ENCODE measurements around the gene ACER3.
"Not testable (repeated sequence)": the region's sequence is repeated elsewhere in the genome, so short reads cannot be mapped to it uniquely, and the experiment has no call there.

The ACER3 gene

GRCh38 chr11:76872959-76873827 lies 12.5 kb downstream of the ACER3 start:
- no peak for DNase-seq (ENCODE audit: low read depth)

GRCh38 chr11:76878014-76878413 lies 17.3 kb downstream of the ACER3 start:
- no peak for DNase-seq (ENCODE audit: low read depth)

DNA sequence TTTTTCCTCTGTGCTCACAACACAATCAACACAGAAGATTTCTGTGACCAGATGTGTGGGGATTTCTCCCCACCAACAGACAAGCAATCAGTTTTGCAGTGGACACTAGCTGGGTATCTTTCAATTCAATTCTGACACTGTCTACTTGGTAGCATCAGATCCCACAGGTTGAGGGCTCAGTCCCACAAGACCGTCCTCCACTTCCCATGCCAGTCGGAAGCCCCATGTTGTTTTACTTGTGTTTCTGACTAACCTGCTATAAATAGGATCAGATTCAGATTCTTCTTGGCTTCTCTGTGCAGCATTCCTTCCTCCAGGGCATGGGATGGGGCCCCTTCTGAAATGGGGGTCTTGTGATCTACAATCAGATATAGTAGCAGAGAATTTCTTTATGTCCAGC lies 19.6 kb downstream of the ACER3 start:
- DNase-seq (ENCODE audit: low read depth) = no peak

DNA sequence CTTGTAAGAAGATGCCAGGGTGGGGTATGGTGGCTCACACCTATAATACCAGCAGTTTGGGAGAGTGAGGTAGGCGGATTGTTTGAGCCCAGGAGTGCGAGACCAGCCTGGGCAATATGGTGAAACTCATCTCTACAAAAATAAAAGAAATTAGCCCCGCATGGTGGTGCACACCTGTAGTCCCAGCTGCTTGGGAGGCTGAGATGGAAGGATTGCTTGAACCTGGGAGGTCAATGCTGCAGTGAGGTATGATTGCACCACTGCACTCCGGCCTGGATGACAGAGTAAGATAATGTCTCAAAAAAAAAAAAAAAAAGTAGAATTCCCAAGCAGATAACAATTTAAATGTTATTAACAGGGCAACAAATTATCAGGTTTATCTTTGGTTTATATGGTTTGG lies 20.2 kb downstream of the ACER3 start:
- no peak for DNase-seq (ENCODE audit: low read depth)

GRCh38 chr11:76885390-76886097 lies 24.8 kb downstream of the ACER3 start:
- DNase-seq (ENCODE audit: low read depth) = no peak

DNA sequence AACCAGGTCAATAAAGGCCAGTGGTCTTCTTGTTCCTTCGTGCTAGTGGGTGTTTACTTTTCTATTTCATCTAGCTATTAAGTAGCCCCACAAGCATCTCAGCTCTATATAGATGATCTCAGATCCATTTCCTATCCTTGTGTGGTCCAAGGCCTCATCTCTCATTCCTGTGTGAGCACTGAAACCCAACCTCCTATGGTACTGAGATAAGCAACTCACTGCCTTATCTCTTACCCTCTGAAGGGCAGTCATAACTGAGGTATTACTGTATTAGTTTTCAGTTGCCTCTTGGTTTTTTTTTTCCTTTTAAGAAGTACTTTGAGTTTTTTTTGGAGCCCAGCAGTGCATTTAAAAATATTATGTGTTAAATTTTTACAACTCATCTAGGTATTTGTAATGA lies 28.3 kb downstream of the ACER3 start:
- no peak for DNase-seq (ENCODE audit: low read depth)

DNA sequence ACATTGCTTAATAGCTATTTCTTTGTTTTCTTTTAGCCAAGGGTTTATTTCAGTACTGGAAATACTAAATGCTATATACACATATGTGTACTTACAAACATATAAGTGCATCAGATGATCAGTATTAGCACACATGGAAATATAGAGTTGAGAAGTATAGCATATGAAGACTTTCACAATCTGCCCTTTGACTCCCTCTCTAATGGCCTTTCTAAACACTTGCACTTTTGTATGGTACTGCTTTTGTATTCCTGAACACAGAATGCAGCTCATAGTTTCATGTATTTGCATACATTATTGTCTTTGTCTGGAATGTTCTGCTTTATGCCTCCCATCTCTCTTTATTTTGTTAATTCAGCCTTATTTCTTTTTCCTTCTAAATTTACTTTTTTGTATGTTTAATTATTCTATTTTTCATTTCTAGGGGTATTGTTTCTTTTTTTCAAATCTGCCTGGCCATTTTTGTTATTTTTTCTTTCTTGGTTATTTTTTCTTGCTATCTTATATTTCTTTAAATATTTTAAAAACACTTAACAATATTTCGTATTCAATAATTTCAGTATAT lies 28.8 kb downstream of the ACER3 start:
- DNase-seq (ENCODE audit: low read depth) = no peak

DNA sequence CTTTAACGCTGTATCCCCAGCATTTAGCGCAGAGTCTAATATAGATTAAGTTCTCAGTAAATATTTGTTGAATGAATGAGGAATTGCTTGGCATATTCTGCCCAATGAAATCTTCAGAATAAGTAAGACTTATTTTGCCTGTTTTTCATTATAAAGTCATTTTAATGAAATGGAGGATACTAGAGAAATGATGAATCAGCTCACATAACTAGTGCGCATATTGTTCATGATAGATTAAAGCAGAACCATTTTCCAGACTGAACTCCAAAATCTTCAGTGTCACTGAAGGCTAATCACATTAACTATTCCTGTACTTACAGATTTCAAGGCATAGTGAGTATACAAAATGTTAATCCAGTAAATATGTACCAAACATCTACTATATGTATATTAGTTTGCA lies 29.6 kb downstream of the ACER3 start:
- no peak for DNase-seq (ENCODE audit: low read depth)

DNA sequence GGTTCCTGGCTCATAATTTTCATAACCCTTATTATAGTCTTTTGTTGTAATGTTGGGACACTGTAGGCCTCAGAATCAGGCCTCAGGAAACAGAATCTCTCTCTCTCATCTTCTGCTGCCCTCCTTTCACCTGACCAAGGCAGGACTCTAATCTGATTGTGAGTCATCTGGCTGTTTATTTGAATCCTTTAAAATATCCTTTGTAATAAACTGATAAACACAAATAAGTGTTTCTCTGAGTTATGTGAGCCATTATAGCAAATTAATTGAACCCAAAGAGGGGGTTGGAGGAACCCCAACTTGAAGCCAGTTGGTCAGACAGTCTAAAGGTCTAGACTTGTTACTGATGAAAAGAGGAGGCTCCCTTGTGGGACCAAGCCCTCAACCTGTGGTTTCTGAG lies 30.6 kb downstream of the ACER3 start:
- DNase-seq (ENCODE audit: low read depth) = no peak

DNA sequence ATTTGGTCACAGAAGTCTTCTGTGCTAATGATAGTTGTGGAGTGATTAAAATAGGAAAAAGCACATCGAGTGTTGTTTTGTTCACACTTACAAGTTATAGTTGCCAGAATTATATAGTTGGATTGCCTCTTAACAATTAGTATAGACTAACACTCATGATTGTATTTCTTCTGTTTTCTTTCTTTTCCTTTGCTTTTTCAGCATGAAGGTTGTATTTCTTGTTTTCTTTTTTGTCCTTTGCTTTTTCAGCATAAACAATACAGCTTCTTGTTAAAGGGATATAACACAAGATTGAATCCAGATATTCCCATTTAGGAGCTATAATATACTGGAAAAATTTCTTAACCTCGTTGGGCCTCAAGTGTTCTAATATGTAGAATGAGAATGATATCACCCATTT lies 31.1 kb downstream of the ACER3 start:
- DNase-seq (ENCODE audit: low read depth) = no peak

DNA sequence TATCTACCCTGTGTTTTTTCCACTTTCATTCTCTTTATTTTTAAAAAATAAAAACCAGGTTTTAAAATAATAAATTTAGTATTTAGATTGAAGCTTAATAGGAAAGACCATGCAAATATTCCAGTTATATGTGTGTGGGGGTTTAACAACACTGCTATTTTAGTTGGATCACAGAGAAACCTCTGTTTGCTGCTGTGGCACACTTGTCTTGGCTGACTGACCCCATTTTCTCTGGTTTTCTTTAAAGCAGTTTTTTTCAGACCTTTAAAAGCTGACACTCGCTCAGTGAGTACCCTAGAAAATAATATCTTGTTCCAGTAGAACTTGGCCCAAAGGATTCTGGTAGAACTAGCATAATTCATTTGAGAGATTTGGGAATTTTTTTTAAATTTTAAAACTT lies 31.6 kb downstream of the ACER3 start:
- DNase-seq (ENCODE audit: low read depth) = no peak

- no peak for DNase-seq (ENCODE audit: low read depth)
Measured at GRCh38 chr11:76897233-76897632, 36.5 kb downstream of the ACER3 start.

- DNase-seq (ENCODE audit: low read depth) = no peak
Measured at GRCh38 chr11:76901144-76901543, 40.4 kb downstream of the ACER3 start.

- DNase-seq (ENCODE audit: low read depth) = not testable (repeated sequence)
Measured at GRCh38 chr11:76901622-76902021, 40.9 kb downstream of the ACER3 start.

- no peak for DNase-seq (ENCODE audit: low read depth)
Measured at GRCh38 chr11:76902121-76903014, 41.6 kb downstream of the ACER3 start.

DNA sequence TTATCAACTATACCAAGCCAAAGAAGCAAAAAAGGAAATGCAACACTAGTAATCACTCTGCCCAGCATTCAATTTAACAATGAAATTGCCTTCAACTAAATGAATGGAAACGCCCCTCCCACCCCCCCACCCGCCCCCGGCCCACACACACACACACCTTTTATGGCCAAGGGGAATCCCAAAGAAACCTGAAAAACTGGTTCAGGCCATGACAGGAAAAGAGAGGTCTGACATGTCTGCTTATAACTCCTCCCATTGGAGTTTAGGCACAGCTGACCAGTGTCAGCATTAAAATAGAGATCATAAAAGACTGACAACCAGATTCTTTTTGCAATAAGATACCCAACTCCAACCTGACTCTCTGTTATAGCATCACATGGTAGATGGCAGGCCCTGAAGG lies 42.6 kb downstream of the ACER3 start:
- DNase-seq (ENCODE audit: low read depth) = no peak

GRCh38 chr11:76910620-76911414 lies 50.1 kb downstream of the ACER3 start:
- no peak for DNase-seq (ENCODE audit: low read depth)

DNA sequence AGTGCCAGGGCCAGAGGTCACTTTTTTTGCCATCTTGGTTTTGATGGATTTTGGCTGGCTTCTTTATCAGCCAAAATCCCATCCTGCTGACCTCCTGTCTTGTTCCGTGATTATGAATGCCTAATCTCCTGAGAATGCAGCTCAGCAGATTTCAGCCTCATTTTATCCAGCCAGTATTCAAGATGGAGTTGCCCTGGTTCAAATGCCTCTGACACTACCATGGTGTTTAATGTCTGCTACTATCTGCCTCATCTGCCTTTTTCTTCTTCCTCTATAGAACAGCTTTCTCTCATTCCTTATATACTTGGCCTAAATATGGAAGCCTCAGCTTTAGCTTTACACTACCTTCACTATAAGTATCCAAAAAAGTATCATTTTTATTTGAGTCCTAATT lies 50.7 kb downstream of the ACER3 start:
- DNase-seq (ENCODE audit: low read depth) = no peak

DNA sequence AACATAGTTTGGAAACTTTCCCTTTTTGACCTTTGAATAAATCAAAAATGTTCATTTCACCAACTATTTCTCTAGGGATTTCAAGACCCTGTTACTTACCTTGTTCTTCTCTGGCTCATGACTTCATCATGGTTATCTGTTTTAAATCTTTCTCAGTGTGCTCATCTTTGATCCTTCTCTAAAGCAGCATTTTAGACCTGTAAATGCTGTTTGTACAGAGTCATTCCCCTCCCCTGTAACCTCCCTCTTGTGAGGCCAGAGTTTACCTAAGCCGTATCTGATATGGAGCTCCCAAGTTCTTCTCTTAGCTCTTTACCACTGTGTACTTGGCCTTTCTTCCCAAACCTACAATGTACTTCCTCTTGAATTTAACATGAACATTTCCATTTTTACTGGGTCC lies 56.0 kb downstream of the ACER3 start:
- DNase-seq (ENCODE audit: low read depth) = no peak

GRCh38 chr11:76918941-76919386 lies 58.2 kb downstream of the ACER3 start:
- no peak for DNase-seq (ENCODE audit: low read depth)

DNA sequence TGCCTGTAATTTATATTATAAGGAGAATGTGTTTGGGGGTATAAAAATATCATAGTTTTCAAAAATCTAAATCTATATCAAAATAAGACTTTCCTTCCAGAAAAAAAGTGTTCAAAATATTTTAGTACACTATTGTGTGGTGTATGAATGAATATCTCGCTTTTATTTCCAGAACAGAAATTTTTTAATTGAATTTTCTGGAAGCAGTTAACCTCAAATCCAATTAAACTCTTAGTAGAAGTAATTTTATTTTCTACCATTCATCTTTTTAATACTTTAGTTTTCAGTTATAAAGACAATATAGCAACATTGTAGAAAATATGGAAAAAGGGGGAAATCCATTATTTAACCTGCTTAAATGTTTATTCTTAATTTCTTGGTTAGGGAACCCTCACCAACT lies 58.7 kb downstream of the ACER3 start:
- DNase-seq (ENCODE audit: low read depth) = no peak

Measured in activated T-cell treated with anti-CD3 and anti-CD28 coated beads for 1 hour (primary cell).